H9 (cell line): ENCODE data around the gene NDUFA6. TPM values are rescaled to one million over a fixed set of nuclear protein-coding genes. Genes with fewer than 3 reads are reported as not detected.
A peak's percentile ranks its signal among the peaks of the same experiment; 100 is the strongest.

Experiments used
- DNase-seq: peaks from one replicate; pipeline ENCODE4 v3.0.0-alpha.2; 2017
- H2AFZ ChIP-seq: one replicate; pipeline ENCODE4 v1.6.1; 2013; ENCODE audit warnings: mild to moderate bottlenecking, low read length, control low read depth, moderate library complexity
- H2AK5ac ChIP-seq: 2 replicates; pipeline ENCODE4 v1.6.1; 2013; ENCODE audit warnings: low read length, control low read depth, mixed read lengths; ENCODE audit not compliant: insufficient read length
- H2BK120ac ChIP-seq: one replicate; pipeline ENCODE4 v1.6.1; 2013; ENCODE audit warnings: low read depth, mild to moderate bottlenecking, low read length, control low read depth, inconsistent platforms; ENCODE audit not compliant: poor library complexity, severe bottlenecking
- H2BK12ac ChIP-seq: 2 replicates; pipeline ENCODE4 v1.6.1; 2013; ENCODE audit warnings: low read length, control low read depth, mixed read lengths, low read depth; ENCODE audit not compliant: insufficient read length
- H2BK15ac ChIP-seq: 2 replicates; pipeline ENCODE4 v1.6.1; 2013; ENCODE audit warnings: low read depth, low read length, control low read depth
- H2BK20ac ChIP-seq: one replicate; pipeline ENCODE4 v1.6.1; 2013; ENCODE audit warnings: low read depth, mild to moderate bottlenecking, low read length, control low read depth, inconsistent platforms; ENCODE audit not compliant: poor library complexity, severe bottlenecking
- H2BK5ac ChIP-seq: 2 replicates; pipeline ENCODE4 v1.6.1; 2013; ENCODE audit warnings: low read length, control low read depth, mixed read lengths; ENCODE audit not compliant: insufficient read length
- H3K14ac ChIP-seq: 2 replicates; pipeline ENCODE4 v1.6.1; 2013; ENCODE audit warnings: low read length, control low read depth; ENCODE audit not compliant: insufficient read depth
- H3K18ac ChIP-seq: 2 replicates; pipeline ENCODE4 v1.6.1; 2013; ENCODE audit warnings: low read depth, mild to moderate bottlenecking, mixed read lengths, low read length, control low read depth; ENCODE audit not compliant: insufficient read length
- H3K23ac ChIP-seq: 2 replicates; pipeline ENCODE4 v1.6.1; 2013; ENCODE audit warnings: low read length, control low read depth, mixed read lengths, low read depth; ENCODE audit not compliant: insufficient read length
- H3K23me2 ChIP-seq: 2 replicates; pipeline ENCODE4 v1.6.1; 2013; ENCODE audit warnings: low read depth, mild to moderate bottlenecking, mixed read lengths, low read length, control low read depth; ENCODE audit not compliant: insufficient read length, poor library complexity, severe bottlenecking
- H3K27ac ChIP-seq: 2 replicates; pipeline ENCODE4 v1.5.1; 2013; ENCODE audit warnings: low read length, control low read depth, mixed read lengths, low read depth; ENCODE audit not compliant: insufficient read length
- H3K27me3 ChIP-seq: 2 replicates; pipeline ENCODE4 v1.6.1; 2013; ENCODE audit warnings: low read length, control low read depth, inconsistent platforms; ENCODE audit not compliant: insufficient read depth
- H3K4ac ChIP-seq: 2 replicates; pipeline ENCODE4 v1.6.1; 2013; ENCODE audit warnings: low read depth, mild to moderate bottlenecking, control low read depth, inconsistent platforms, low read length, moderate library complexity
- H3K4me1 ChIP-seq: 2 replicates; pipeline ENCODE4 v1.6.1; 2013; ENCODE audit warnings: low read length, control low read depth, inconsistent platforms; ENCODE audit not compliant: insufficient read depth
- H3K4me2 ChIP-seq: 2 replicates; pipeline ENCODE4 v1.6.1; 2013; ENCODE audit warnings: low read length, control low read depth, mixed read lengths; ENCODE audit not compliant: insufficient read length, insufficient read depth
- H3K56ac ChIP-seq: 2 replicates; pipeline ENCODE4 v1.6.1; 2013; ENCODE audit warnings: low read depth, mild to moderate bottlenecking, mixed read lengths, low read length, control low read depth; ENCODE audit not compliant: insufficient read length
- H3K79me1 ChIP-seq: 2 replicates; pipeline ENCODE4 v1.6.1; 2013; ENCODE audit warnings: low read depth, mild to moderate bottlenecking, moderate library complexity, low read length, control low read depth, inconsistent platforms; ENCODE audit not compliant: insufficient read depth, poor library complexity, severe bottlenecking
- H3K79me2 ChIP-seq: 2 replicates; pipeline ENCODE4 v1.6.1; 2013; ENCODE audit warnings: low read length, control low read depth, inconsistent platforms; ENCODE audit not compliant: insufficient read depth
- H3K9ac ChIP-seq: 2 replicates; pipeline ENCODE4 v1.6.1; 2013; ENCODE audit warnings: low read length, control low read depth, mixed read lengths; ENCODE audit not compliant: insufficient read length; ENCODE audit errors: extremely low read depth
- H3K9me3 ChIP-seq: one replicate; pipeline ENCODE4 v1.6.1; 2013; ENCODE audit warnings: low read depth, low read length, inconsistent platforms; ENCODE audit not compliant: control insufficient read depth
- H3T11ph ChIP-seq: one replicate; pipeline ENCODE4 v1.6.1; 2013; ENCODE audit warnings: mild to moderate bottlenecking, low read length, control low read depth, inconsistent platforms
- H4K20me1 ChIP-seq: one replicate; pipeline ENCODE4 v1.6.1; 2013; ENCODE audit not compliant: control insufficient read depth, insufficient read length, insufficient read depth
- H4K5ac ChIP-seq: 2 replicates; pipeline ENCODE4 v1.6.1; 2013; ENCODE audit warnings: low read depth, mild to moderate bottlenecking, mixed read lengths, low read length, control low read depth; ENCODE audit not compliant: insufficient read length
- H4K8ac ChIP-seq: replicated peaks from 2 replicates; pipeline ENCODE4 v1.6.1; 2013; ENCODE audit warnings: low read length, control low read depth, mixed read lengths, low read depth; ENCODE audit not compliant: insufficient read length
- H4K91ac ChIP-seq: 2 replicates; pipeline ENCODE4 v1.6.1; 2013; ENCODE audit warnings: low read depth, mild to moderate bottlenecking, moderate library complexity, mixed read lengths, low read length, control low read depth; ENCODE audit not compliant: insufficient read length
- H3K27ac Mint-ChIP-seq, 3 experiments: 2 replicates in 2 of 3; 3 replicates in 1 of 3; pipeline ENCODE4 v1.8.0; 2020 to 2021; ENCODE audit warnings: mixed read lengths in 3 of 3, mild to moderate bottlenecking in 1 of 3, moderate library complexity in 1 of 3
- H3K27me3 Mint-ChIP-seq: 2 replicates; pipeline ENCODE4 v1.8.0; 2021; ENCODE audit warnings: low read depth, mild to moderate bottlenecking, moderate library complexity, mixed read lengths
- H3K36me3 Mint-ChIP-seq, 3 experiments: 2 replicates in 2 of 3; 3 replicates in 1 of 3; pipeline ENCODE4 v1.8.0; 2020 to 2021; ENCODE audit warnings: low read depth in 3 of 3, mixed read lengths in 3 of 3; ENCODE audit not compliant: insufficient read depth in 1 of 3
- H3K4me1 Mint-ChIP-seq, 2 experiments: 2 replicates each; pipeline ENCODE4 v1.8.0; 2020; ENCODE audit warnings: mixed read lengths in 2 of 2
- H3K4me3 Mint-ChIP-seq, 2 experiments: 2 replicates in 1 of 2; 3 replicates in 1 of 2; pipeline ENCODE4 v1.8.0; 2020 to 2021; ENCODE audit warnings: mild to moderate bottlenecking in 2 of 2, mixed read lengths in 2 of 2, moderate library complexity in 1 of 2
- H3K9me3 Mint-ChIP-seq, 2 experiments: 2 replicates in 1 of 2; 3 replicates in 1 of 2; pipeline ENCODE4 v1.8.0; 2020; ENCODE audit warnings: mild to moderate bottlenecking in 2 of 2, mixed read lengths in 2 of 2, moderate library complexity in 1 of 2
- CTCF ChIP-seq: fragments of 200-600 bp; sonication (generic); conservative IDR thresholded peaks from 3 replicates; pipeline ENCODE4 v1.8.0; 2021; ENCODE audit warnings: antibody characterized with exemption, mild to moderate bottlenecking
- WGBS: extraction: QIAGEN DNeasy Blood & Tissue Kit; methylation state at CpG from one replicate; pipeline ENCODE4 v1.1.7; 2013; ENCODE audit warnings: missing lambda C conversion rate, low lambda C conversion rate, mixed read lengths; ENCODE audit not compliant: insufficient read length; ENCODE audit errors: extremely low coverage; 5-methylcytosine and 5-hydroxymethylcytosine counted together
- total RNA-seq: library from RNA; stranded (reverse); gene quantifications from 2 replicates; pipeline ENCODE4 v1.2.1, GENCODE V29; 2021

NDUFA6 gene
- total RNA-seq, 1 experiment from 2014 or later, result 91.7 TPM

DNA sequence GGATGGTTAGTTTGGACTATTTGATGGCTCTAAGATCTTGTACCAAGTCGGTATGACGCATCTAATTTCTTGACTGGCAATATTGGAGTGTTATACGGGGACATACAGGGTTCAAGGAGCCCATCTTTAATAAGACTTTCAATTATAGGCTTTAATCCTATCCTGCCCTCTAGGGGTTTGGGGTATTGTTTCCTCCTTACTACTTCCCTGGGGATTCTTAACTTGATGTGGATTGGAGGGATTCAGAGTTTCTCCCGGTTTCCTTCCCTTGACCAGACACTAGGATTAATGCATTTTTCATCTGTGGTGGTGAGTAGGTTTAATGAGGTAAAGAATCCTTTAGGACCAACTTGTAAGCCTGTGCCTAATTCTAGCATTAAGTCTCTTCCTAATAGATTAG lies 21.2 kb upstream of the NDUFA6 start:
- Histone ChIP-seq H3K9ac (no peak overlapping the region), H3K79me2 (no peaks in the 10 kb centered on the region), H4K8ac (no peak overlapping the region), H3K14ac (no peak overlapping the region), H3K4ac (no peak overlapping the region), H3K56ac (no peak overlapping the region), H2BK5ac (no peak overlapping the region), H3K18ac (no peak overlapping the region), H4K20me1 (no peaks in the 10 kb centered on the region), H3K23ac (no peak overlapping the region), H2BK120ac (no peak overlapping the region), H3K27ac (no peak overlapping the region), H3K4me2 (no peak overlapping the region), H2BK15ac (no peak overlapping the region), H3K4me1 (no peaks in the 10 kb centered on the region), H2BK20ac (no peak overlapping the region), H3K79me1 (no peaks in the 10 kb centered on the region), H2BK12ac (no peak overlapping the region), H3K9me3 (no peaks in the 10 kb centered on the region), H2AK5ac (no peak overlapping the region), H4K91ac (no peak overlapping the region), H4K5ac (no peak overlapping the region), H3K27me3 (no peaks in the 10 kb centered on the region), H3T11ph (no peak overlapping the region), H3K23me2 (no peaks in the 10 kb centered on the region), H2AFZ (no peak overlapping the region)
- peak; percentile 50 for TF ChIP-seq CTCF
- Mint-ChIP-seq H3K4me3 (no peak overlapping the region), H3K27ac (no peak overlapping the region), H3K36me3 (peaks cover 0 to 13% (median 10%) of the 10 kb centered on the region in 3 experiments; a peak in 5 of 7 replicates), H3K27me3 (peaks cover 35% of the 10 kb centered on the region), H3K4me1 (peaks cover 7 to 10% of the 10 kb centered on the region in 2 experiments), H3K9me3 (peaks cover 17 to 23% of the 10 kb centered on the region in 2 experiments)
- no CpG with 5 or more reads among the region's 4 CpGs for WGBS
- DNase-seq, result no peak
